ENCODE measurements around the gene RPTOR. TPM values are rescaled to one million over a fixed set of nuclear protein-coding genes. Genes with fewer than 3 reads are reported as not detected.

RPTOR gene
- total and polyA plus RNA-seq, 2 experiments from 2014 or later: 13.2 to 37.9 TPM

DNA sequence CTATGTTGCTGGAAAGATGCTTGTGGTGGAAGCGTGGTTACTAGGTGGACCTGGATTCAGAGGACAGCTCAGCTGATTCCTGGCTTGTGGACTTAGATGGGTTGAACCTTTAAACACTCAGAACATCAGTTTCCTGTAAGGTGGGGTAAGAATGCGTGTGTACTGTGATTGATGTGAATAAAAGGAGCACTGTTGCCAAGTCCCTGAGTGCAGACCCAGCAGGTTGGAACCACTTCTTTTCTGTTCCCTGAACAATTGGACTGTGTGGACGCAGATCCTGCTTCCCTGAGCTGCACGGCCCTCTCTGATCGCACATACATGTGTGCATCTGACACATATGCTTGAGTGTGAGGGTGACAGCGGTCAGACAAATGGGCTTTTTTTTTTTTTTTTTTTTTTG lies 37.5 kb downstream of the RPTOR start:
- Histone ChIP-seq H3K9me3 (ENCODE audit: low read depth) (no peaks in the 10 kb centered on the region), H3K27ac (no peak overlapping the region), H3K36me3 (no peaks in the 10 kb centered on the region), H3K27me3 (no peaks in the 10 kb centered on the region), H3K4me1 (ENCODE audit: low read depth) (peaks cover 13% of the 10 kb centered on the region), H3K4me3 (no peak overlapping the region)
- no peak for TF ChIP-seq CTCF (IDR thresholded peaks at IDR 0.05; ENCODE audit: low read depth, low read length)
- DNase-seq (ENCODE audit: low read depth in 1 of 2, low spot score in 1 of 2): no peak

- Histone ChIP-seq H3K27me3 (no peaks in the 10 kb centered on the region), H3K4me1 (ENCODE audit: low read depth) (peaks cover 13% of the 10 kb centered on the region), H3K4me3 (no peak overlapping the region), H3K36me3 (no peaks in the 10 kb centered on the region), H3K27ac (peak overlapping the region; percentile 45), H3K9me3 (ENCODE audit: low read depth) (no peaks in the 10 kb centered on the region)
- no peak for TF ChIP-seq CTCF (IDR thresholded peaks at IDR 0.05; ENCODE audit: low read depth, low read length)
- DNase-seq (ENCODE audit: low read depth in 1 of 2, low spot score in 1 of 2): peak in 1 of 2 donors; percentile 23
These were observed 39.7 kb downstream of the RPTOR start for GRCh38 chr17:80584176-80584905.

DNA sequence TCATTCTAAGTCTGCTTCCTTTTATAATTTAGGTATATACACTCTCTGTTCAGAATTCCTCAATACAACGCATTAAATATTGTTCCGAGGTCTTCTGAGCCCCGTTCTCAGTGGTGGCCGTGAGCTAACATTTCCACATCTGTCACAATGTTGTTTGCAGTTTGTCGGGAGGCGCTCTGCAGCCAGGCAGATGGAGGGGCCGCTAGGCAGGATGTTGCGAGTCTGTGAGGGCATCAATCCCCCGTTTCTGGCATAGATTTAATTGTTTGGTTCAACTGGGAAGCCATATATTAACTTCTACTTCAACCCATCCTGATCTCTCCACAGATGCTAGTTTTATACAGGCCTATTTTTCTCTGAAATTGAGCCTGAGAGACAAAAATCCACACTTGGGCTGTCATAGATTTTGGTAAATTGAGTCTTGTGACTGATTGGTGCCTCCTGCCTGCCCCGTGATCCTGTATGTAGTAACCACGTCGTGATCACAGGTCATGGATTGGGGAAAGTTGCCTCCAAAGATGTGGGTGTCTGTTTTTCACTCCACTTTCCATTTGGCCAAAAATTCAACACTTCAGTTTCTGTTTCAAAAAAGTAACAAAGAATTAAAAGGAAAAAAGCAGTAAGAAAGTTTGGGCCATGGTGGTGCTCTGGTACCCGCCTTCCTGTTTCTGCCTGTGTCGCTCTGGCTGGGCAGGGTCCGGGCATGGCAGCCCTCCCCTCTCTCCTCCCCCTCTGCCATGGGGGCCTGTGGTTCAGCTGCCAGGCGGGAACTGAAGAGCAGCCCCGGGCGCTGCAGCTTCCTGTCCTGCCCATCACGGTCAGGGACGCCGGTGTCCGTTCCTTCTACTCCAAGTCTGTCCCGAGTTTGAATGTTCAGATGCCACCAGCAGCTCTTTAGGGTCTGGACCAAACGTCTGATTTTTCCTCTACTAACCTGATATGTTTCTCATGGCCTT lies 41.5 kb downstream of the RPTOR start:
- H3K4me3 ChIP-seq: no peak overlapping the region
- H3K27ac ChIP-seq: no peak overlapping the region
- H3K4me1 ChIP-seq (ENCODE audit: low read depth): peaks cover 13% of the 10 kb centered on the region
- H3K36me3 ChIP-seq: no peaks in the 10 kb centered on the region
- no peaks in the 10 kb centered on the region for H3K9me3 ChIP-seq (ENCODE audit: low read depth)
- H3K27me3 ChIP-seq: no peaks in the 10 kb centered on the region
- TF ChIP-seq CTCF (IDR thresholded peaks at IDR 0.05; ENCODE audit: low read depth, low read length): no peak
- DNase-seq (ENCODE audit: low read depth in 1 of 2, low spot score in 1 of 2): no peak

- H3K4me3 ChIP-seq: no peak overlapping the region
- H3K36me3 ChIP-seq: no peaks in the 10 kb centered on the region
- no peaks in the 10 kb centered on the region for H3K9me3 ChIP-seq (ENCODE audit: low read depth)
- no peak for DNase-seq (ENCODE audit: low read depth in 1 of 2, low spot score in 1 of 2)
- no peak overlapping the region for H3K27ac ChIP-seq
- no peak for TF ChIP-seq CTCF (IDR thresholded peaks at IDR 0.05; ENCODE audit: low read depth, low read length)
- H3K27me3 ChIP-seq: no peaks in the 10 kb centered on the region
- peaks cover 13% of the 10 kb centered on the region for H3K4me1 ChIP-seq (ENCODE audit: low read depth)
These were observed 42.2 kb downstream of the RPTOR start for GRCh38 chr17:80586846-80587228.

GRCh38 chr17:80588702-80589383 lies 44.2 kb downstream of the RPTOR start:
- Histone ChIP-seq H3K36me3 (no peaks in the 10 kb centered on the region), H3K4me1 (ENCODE audit: low read depth) (peaks cover 9% of the 10 kb centered on the region), H3K27me3 (no peaks in the 10 kb centered on the region), H3K27ac (no peak overlapping the region), H3K9me3 (ENCODE audit: low read depth) (no peaks in the 10 kb centered on the region), H3K4me3 (no peak overlapping the region)
- DNase-seq (ENCODE audit: low read depth in 1 of 2, low spot score in 1 of 2): no peak
- no peak for TF ChIP-seq CTCF (IDR thresholded peaks at IDR 0.05; ENCODE audit: low read depth, low read length)

Data from cardiac muscle cell (in vitro differentiated cells and primary cell).